Fibroblast of skin of back (primary cell): ENCODE data around the gene DIO3.
"Not testable (repeated sequence)": the region's sequence is repeated elsewhere in the genome, so short reads cannot be mapped to it uniquely, and the experiment has no call there.

Experiments used
- DNase-seq: peaks from one replicate; pipeline ENCODE4 v3.0.0-alpha.2; 2013

DIO3 gene

DNA sequence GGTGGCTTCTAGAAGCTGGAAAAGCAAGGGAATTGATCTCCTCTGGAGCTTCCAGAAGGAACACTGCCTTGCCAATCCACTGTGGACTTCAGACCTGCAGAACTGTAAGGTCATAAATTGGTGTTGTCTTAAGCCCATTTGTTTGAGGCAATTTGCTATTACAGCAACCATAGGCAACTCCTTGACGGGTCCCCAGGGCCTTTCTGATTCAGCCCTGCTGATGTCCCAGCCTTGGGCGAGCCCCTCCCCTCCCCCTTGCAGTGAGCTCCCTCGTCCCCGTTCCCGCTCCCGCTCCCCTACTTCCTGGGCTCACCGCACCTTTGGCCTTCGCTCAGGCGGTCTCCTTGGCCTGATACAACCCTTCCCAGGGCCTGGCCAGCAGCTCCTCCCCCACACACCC, 18.9 kb upstream of the DIO3 start:
- no peak for DNase-seq

DNA sequence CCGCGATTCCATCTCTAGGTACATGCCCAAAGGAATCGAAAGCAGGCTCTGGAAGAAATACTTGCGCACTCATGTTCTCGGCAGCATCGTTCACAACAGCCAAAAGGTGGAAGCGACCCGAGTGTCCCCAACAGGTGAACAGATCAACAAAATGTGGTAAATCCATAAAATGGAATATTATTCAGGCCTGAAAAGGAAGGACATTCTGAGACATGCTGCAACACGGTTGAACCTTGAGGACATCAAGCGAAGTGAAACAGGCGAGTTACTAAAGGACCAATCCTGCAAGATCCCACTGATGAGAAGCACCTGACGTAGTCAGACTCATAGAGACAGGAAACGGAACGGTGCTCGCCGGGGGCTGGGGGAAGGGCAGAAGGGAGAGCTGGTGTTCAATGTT, 17.5 kb upstream of the DIO3 start:
- DNase-seq, result no peak

DNA sequence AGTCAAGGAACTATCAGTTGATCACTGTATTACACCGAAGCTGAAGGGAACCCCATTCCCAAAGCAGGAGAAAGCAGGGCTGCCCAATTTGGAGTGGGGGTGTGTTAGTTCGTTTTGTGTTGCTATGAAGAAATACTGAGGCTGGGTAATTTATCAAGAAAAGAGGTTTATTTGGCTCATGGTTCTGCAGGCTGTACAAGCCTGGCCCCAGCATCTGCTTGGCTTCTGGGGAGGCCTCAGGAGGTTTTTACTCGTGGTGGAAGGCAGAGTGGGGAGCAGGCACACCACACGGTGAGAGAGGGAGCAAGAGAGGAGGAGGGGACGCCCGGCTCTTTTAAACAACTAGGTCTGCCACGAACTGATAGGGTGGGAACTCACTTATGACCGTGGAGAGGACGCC, 16.7 kb upstream of the DIO3 start:
- DNase-seq, result no peak

DNA sequence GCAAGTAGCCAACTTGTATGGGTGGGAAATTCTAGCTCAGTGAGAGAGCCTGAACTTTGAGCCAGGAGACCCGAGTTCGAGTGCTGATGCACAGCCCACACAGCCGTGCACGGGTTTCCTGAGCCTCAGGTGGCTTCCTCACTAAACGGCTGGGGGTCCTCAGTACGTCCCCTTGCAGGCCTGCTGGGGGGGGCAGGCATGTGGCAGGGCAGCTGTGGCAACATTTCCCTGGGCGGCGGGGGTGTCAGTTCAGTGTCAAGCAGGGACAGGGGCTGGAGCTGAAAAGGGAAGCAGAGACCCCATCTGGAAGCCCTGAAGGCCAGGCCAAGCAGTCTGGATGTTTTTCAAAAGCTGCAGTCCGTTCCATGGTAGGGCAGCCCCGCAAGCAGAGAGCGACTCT, 14.6 kb upstream of the DIO3 start:
- DNase-seq, result no peak

DNA sequence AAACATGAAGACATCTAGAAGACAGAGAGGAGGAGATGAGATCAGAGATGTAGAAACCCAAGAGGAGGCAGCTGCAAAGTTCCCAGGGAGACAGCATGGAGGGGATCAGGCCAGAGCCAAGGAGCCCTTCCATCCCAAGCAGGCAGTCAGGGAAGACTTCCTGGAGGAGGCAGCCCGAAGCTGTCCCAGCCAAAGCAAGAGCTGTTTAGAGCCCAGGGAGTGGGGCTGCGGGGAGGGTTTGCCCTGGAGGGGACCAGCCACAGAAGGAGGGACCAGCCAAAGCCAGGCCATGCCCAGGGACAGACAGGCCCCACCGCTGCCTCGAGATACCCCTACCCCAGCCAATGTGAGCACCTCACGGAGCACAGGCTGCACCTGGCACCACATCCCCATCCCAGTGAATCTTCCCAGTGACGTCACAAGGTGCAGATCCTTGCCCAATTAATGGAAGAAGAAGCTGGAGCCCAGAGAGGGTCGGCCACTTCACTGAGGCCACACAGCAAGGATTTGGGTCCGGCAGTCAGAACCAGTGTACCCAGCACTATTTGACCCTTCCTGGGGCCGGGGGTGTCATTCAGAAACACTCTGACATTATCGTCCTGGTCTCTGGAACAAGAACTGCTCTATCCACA, 14.1 kb upstream of the DIO3 start:
- DNase-seq, result no peak

DNA sequence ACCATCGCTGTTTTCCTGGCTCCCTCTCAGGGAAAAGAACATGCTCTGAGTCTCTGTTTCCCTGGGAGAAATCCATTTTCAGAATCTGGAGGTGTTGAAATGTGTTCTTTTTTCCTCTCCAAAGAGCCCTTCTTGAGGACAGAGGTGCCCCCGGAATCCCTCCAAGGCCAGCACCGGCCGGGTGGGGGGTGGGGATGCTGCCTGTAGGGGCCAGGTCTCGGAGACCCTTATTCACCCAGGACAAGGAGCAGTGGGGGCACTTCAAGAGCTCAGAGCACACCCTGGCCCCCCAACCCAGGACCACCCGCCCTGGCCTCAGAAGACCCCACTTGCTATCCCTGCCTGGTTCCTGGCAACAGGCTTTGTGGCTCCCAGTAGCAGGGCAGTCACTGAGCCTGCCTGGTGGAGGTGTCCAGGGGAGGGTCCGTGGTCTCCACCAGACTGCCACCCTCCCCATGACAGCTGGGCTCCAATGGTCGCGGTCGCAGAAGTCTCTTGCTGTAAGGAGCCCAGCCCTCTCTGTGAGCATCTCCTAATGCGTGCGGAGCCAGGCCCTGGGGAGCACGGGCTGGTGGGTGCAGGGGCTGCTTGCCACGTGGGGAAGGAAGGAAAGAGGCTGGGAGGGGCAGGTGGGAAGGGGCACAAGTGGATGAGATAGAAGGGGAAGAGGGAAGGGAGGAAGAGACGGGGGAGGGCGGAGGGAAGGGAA, 13.2 kb upstream of the DIO3 start:
- no peak for DNase-seq

DNA sequence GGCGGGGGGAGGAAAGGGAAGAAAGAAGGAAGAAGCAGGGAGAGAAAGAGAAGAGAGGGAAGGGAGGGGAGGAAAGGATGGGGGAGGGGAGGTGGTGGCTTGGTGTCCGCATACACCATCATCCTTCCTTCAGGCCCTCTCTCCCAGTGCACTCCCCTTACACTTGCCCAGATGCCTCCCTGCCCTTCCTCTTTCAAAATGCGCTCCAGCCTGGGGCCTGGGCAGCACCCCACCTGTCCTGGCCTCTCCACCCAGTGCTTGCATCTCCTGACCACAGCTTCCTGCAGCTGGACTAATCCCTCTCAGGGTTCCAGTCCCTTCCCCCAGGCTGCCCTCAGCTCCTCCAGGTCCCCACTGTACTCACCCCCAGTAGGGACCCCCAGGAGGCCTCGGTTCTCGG, 12.6 kb upstream of the DIO3 start:
- DNase-seq, result no peak

DNA sequence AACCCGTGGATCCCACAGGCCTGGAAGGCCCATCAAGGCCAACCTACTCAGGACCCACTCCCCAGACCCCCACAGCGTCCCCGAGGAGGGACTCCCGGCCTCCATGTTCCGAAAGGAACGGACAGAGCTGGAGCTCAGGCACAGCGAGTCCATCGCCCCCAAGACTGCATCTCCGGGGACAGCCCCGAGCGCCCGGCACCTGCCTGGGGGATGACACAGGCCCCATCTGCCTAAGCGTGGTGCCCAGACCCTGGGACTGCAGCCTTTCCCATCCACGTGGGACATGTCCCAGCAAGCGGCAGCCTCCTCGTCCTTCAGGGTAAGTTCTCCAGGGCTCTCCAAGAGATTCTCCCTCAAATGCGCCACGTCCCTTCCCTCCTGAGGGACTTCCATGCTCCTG, 12.1 kb upstream of the DIO3 start:
- no peak for DNase-seq

DNA sequence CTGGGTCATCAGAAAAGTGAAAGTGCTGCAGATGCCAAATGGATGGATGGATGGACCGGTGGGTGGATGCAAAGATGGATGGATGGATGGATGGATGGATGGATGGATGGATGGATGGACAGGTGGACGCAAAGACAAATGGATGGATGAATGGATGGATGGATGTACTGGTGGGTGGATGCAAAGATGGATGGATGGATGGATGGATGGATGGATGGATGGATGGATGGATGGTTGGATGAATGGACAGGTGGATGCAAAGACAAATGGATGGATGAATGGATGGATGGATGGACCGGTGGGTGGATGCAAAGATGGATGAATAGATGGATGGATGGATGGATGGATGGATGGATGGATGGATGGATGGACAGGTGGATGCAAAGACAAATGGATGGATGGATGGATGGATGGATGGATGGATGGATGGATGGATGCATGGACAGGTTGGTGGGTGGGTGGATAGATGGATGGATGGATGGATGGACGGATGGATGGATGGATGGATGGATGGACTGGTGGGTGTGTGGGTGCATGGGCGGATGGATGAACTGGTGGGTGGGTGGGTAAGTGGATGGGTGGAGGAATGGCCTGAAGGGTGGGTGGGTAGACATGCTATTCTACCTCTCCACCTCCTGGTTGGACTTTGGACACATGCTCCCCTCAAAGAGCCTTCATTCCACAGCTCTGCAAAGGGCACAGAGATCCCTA, 10.9 kb upstream of the DIO3 start:
- DNase-seq, result not testable (repeated sequence)

DNA sequence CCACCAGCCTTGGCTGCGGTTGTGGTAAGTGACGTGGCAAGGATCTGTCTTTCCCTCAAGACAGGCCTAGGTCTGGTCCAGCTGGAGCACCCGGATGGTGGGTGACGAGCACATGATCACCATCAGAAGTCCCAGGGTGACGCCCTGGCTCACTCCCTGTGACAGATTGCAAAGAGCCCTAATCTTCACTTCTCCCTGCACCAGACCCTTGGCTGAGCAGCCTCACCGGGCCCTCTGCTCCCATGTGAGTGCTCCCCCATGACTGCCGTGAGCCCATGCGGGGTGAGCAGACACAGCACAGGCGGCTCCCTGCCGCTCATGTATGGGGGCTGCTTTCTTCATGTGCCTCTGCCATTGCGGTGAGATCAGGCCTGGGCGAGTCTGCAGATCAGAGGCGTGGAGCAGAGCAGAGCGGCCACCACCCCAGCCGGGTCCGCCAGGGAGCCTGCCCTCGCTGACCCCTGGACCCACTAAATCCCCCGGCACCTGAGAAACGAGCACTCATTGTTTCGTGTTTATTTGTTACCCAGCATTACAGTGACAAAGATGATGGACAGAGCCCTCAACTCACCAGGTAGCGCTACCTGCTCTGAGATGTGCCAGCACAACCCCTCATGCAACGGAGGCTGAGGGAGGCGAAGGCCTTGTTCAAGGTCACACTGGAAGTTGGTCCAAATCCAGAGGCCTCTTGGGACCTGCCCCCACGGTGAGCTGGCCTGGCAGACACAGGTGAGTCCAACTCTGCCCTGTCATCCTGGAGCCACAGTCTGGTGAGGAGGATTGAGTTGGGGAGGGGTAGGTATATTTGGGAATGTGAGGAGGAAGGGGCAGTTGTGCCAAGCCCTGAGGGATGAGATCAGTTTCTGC, 9.3 kb upstream of the DIO3 start:
- no peak for DNase-seq

DNA sequence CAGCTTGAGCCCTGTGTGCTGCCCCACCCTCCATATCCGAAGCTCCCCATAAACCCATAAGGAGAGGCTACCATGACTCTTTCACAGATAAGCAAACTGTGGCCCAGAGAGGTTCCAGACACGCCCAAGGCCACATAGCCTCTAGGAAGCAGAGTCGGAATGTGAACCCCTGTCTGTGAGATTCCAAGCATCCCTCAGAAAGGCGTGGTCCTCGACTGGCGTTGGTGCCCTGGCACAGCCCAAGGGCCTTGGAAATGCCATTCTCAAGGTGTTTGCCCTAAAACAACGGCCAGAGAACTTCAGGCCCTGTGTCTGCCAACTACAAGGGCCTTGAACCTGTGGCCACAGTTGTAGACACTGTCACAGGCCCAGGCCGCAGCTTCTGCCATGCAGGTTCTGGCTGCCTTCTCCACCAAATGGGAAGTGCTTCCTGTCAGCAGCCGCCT, 8.5 kb upstream of the DIO3 start:
- no peak for DNase-seq

DNA sequence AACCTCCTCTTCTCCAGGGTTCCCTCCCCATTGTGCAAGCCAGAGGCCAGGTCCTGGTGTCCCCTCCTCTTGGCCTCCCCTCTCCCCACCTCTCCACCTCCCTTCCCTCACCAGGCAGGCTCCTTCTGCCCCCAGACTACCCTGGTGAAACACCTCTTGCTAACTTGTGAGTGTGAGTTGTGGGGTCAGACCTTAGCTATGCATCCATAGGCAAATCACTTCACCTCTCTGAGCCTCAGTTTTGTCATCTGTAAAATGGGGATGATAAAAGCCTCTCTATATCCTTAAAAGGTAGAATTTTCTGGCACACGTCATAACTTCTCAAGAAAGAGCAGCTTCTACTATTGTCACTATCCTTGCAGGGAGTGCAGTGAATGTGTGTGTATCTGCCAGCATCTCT, 7.9 kb upstream of the DIO3 start:
- DNase-seq, result no peak

DNA sequence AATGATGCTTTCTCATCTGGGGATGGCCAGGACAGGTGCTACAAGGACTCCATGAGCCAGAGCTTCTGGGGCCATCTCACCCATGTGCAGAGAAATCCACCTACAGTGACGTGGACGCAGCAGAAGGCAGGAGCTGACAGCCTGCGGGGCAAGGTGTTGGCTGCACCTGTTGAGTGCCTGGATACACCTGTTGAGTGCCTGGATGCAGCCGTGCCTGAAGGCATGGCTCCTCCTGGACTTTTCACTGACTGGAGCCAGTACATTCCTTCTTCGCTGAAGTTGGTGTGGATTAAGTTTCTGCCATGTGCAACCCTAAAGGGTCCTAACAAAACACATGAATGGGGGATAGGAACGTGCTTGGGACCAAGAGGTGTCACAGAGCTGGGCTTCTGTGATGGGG, 7.4 kb upstream of the DIO3 start:
- DNase-seq, result no peak

DNA sequence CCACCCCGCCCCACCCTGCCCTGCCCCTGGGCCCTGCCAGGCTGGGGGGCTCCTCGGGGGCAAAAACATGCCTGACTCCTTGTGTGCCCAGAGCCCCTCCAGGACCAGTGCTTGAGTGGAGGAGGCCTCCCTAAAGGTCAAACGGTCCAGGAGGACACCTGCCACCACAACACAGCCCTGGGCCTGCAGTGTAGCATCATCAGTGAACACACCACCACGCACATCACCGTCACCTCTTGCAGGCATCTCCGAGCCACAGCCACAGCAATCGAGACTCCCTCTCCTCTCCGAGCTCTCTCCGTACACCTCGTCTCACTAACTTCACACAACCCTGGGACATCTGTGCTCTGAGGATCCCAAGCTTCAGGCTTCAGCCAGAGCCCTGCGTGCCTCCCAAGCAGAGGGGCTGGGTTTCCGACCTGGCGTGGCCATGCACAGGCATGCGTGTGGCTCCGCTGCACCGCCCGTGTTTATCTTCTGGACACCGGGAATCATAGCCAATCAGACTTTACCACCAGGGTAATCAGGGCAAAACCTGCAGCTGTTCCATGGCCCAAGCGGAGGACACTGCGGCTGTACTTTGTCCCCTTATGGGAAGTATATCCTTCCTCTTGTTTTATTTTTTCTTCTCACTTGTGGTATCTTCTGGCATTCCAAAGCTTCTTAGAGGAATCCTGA, 6.2 kb upstream of the DIO3 start:
- no peak for DNase-seq

DNA sequence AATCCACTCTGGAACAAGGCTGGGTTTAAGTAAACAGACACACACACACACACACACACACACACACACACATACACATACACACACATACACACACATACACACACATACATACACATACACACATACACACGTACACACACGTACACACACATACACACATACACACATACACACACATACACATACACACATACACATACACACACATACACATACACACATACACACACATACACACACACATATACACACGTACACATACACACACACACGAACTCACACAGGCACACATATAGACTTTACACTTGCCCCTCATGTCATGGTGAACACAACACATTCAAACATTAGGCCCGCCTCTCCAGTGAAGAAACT, 5.6 kb upstream of the DIO3 start:
- DNase-seq, result not testable (repeated sequence)

DNA sequence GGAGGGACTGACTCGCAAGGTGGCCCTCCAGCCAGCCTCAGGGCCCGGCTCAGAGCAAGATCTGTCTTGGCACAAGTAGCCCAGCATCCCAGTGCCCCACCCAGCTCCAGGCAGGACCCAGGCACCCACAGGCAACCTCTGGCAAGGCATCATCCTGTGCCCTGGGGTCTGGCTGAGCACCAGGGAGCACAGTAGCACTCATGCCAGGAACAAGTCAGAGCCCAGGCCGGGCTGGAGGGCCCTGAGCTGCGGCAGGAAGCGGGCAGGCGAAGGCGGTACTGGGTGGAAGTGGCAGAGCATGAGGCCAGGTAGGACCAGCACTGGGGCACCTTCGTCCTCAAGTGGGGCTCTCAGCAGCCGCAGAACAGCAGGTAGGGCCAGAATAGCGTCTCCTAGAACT, 5.2 kb upstream of the DIO3 start:
- no peak for DNase-seq

DNA sequence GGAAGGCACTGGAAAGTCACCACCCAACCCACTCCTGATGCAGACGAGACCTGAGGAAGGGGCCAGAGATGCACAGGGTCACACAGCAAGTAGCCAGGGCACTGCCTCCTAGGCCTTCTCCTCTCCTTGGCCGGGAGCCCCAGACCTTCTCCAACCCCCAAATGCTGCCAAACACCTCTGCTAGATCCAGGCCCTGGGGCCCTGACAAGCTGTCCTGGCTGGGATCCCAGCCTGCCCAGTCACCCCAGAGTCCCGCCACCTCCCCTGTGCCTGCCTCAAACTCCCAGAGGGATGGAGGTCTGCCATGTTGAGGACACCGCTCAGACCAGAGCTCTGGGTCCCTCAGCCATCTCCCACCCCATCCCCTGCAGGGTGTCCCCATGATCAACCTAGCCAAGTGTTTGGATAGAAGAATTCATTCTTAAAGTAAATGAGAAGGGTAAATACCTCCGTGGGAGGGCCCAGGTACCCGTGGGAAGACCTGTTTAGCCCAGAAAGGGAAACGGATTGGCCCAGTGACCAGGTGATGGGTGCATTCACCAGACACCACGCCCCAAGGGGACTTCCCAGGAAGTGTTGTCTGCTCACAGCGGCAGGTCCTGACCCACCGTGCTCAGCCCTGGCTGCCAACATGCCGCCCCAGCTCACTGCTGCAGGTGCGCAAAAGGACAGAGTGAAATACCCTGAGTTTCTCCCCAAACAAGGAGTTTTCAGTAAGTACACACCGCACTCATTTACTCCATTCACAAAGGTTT, 4.6 kb upstream of the DIO3 start:
- no peak for DNase-seq

DNA sequence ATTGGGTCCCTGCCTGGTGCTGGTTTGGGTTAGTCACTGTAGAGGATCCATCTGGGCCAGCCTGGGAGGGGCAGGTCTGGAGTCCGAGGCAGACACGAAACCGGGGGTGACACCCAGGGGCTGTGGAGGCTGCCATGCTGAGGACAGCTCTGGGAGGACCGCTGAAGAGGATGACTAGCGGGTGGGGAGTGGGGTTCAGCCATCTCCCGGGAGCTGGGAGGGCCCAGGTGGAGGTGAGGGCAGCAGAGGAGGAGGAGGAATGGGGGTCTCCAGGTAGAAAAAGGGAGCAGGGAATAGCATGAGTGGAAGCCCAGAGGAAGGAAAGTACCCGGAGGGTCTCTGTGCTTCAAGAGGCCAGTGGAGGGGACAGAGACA, 4.0 kb upstream of the DIO3 start:
- DNase-seq, result no peak

DNA sequence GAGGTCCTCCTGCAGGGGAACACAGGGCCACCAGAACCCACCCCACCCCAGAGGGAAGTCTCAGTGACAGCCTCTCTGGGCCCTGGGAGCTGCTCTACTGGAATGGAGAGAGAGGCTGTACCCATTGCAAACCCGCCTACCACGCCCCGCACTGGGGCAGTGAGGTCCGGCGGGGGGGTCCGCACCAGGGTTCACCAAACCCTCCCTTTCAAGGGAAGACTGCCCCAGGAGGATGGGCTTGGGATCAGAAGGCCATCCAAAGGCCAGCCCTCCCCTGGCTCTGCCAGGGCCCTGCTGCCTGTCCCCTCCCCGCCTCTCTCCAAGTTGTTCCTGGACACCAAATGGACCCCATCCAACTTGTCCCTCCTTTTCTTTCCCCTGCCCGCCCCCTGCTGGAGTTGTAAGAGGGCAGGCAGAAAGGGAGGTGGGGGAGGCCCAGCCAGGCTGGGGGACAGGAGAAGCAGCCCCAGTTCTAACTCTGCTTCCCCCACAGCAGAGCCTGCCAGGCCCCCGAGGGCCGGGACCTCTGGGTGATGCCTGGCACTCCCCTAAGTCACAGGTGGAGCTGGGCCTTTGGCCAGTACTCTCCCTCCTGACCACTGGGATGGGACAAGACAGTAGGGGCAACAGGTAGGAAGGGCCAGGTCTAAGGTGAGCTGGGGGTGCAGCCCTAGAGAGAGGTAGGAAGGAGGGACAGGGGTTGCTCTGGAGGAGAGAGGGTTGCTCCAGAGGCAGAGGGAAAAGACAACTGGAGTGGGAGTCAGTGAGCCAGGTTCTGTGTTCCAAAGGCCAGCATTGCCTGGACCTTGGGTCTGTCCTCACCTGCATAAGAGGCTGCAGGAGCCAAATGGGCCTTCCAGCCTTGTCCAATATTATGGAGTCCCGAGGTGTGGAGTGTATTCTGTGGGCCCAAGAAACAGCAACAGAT, 3.2 kb upstream of the DIO3 start:
- DNase-seq, result no peak

DNA sequence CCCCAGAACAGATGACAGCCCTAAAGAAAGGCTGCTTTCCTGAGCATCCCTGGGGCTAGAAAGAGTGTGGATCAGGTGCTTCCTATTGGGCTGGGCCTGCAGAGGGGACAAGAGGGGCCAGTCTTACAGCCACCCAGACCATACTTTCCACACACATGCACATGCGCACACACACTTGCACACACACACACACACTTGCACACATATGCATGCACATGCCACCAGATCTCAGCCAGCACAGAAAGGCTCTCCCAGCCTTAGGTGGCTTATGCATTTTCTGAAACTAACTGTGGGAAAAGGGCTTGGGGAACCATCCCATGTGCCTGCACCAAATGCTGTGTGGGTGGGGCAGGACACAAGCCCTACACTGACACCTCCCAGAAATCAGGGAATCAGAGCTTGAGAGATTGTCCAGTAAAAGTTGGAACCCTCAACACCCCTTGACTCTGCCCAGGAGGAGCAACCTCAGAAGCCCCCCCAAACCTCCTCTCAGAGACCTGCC, 2.5 kb upstream of the DIO3 start:
- no peak for DNase-seq

DNA sequence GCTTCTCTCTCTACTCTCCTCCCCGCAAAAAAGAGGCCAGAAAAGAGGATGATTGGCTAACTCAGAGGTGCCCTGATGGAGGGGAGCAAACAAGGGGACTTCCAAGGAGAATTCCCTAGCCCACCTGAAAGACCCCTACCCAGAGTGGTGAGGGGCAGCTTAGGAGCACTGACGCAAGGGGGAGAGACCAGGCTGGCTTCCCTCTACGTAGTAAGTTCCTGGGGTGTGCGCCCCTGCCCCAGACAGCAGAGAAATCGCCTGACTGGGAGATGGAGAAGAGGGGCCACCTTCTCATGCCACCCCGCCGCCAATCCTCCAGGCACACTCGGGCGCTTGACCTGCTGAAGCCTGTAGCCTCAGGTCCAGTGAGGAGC, 2.1 kb upstream of the DIO3 start:
- no peak for DNase-seq
